ENCODE measurements around the gene ITGA3. TPM values are rescaled to one million over a fixed set of nuclear protein-coding genes. Genes with fewer than 3 reads are reported as not detected.
A peak's percentile ranks its signal among the peaks of the same experiment; 100 is the strongest.

ITGA3 gene
- total RNA-seq, 2 experiments from 2014 or later = 5.8 to 7.9 TPM

DNA sequence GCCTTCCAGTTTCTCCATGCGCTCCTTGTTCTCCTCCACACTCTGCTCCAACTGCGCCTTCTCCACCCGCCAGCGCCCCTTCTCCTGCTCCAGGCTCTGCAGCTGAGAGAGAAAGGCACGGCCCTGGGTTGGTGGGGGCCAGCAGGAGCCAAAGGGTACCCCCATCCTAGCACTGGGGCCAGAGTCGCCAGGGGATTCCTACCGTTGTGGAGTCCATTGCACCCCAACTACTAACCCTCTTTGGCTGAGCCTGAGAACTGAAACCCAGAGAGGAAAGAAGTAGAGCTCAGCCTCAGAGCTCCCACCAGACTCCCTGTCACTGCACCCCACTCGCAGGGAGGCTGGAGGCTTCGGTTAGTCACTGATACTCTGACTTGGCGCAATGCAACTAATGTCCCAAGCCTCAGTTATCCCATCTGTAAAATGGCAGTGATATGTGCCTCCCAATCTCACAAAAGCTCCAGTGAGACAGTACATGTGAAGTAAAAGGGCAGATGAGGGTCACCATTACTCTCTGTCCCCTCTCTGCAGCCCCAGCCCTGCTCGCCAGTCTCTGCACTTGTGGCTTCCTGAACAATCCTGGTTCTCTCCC, 80.3 kb downstream of the ITGA3 start:
- no peak for DNase-seq
- H3K4me3 Mint-ChIP-seq = no peak overlapping the region
- H3K9me3 Mint-ChIP-seq = no peaks in the 10 kb centered on the region
- H3K27me3 Mint-ChIP-seq = peaks cover 3% of the 10 kb centered on the region
- peaks cover 58% of the 10 kb centered on the region for H3K36me3 Mint-ChIP-seq (ENCODE audit: low read depth)
- H3K27ac Mint-ChIP-seq = no peak overlapping the region
- ChIA-PET POLR2A (no interaction called here), CTCF (interaction anchor here (0.8 to 1.7 kb wide), 6 partner anchors 9 to 61 kb away, joined by 3 to 4 read pairs (median 4); no protein-coding TSS in a partner anchor)
- H3K4me1 Mint-ChIP-seq = peaks cover 32% of the 10 kb centered on the region

DNA sequence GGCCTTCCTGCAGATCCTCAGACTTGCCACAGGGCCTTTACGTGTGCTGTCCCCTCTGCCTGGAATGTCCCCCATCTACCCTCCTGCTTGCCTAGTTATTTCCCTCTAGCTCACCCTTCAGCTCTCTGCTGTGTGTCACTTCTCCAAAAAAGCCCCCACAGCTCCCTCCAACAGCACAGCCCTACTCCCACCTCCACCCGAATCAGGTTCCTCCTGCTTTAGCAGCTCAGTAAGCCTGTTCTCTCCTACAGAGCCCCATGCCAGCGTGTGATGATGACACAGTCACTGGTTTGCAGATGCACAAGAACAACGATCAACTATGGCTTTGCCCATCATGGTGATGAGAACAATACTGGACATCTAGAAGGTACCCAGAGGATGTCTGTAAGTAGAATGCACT, 81.1 kb downstream of the ITGA3 start:
- H3K9me3 Mint-ChIP-seq = no peaks in the 10 kb centered on the region
- ChIA-PET POLR2A (no interaction called here), CTCF (interaction anchor here (0.6 to 1.7 kb wide), 5 partner anchors 14 to 880 kb away, joined by 3 to 4 read pairs (median 3); no protein-coding TSS in a partner anchor)
- peaks cover 63% of the 10 kb centered on the region for H3K36me3 Mint-ChIP-seq (ENCODE audit: low read depth)
- peak overlapping the region; percentile 27 for H3K27ac Mint-ChIP-seq
- H3K4me1 Mint-ChIP-seq = peaks cover 39% of the 10 kb centered on the region
- no peak overlapping the region for H3K4me3 Mint-ChIP-seq
- H3K27me3 Mint-ChIP-seq = no peaks in the 10 kb centered on the region
- no peak for DNase-seq

DNA sequence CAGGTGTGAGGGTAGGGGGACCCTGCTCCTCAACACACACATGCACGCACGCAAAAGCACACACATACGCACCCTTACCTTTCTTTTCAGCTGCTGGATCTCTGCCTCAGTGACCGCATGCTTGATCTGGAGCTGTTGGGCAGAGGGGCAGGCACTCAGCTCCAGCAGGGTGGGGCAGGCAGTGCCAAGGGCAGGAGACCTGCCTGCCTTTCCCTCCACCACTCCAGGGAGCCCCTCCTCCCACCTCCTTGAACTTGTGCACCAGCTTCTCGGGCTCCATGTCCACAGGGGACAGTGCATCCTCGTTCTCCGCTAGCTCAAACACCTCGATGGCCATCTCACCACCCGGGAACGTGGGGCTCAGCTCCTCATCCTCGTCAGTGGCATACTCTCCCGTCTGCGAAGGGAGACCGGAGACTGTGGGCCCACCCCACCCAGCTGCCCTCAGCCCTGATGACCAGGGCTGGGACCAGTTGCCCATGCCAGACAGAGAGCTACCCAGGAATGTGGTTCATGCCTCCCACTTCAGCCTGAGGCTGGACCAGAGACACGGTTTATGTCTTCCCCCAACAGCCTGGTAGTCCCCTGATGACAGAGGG, 83.4 kb downstream of the ITGA3 start:
- ChIA-PET POLR2A (no interaction called here), CTCF (interaction anchor here (0.5 to 5.6 kb wide), 18 partner anchors 8 to 159 kb away, joined by 3 to 40 read pairs (median 4); partner anchors contain the start of genes PPP1R9B and SAMD14)
- no peaks in the 10 kb centered on the region for H3K27me3 Mint-ChIP-seq
- DNase-seq = no peak
- H3K4me1 Mint-ChIP-seq = peaks cover 59% of the 10 kb centered on the region
- H3K4me3 Mint-ChIP-seq = no peak overlapping the region
- H3K27ac Mint-ChIP-seq = peak overlapping the region; percentile 85
- H3K36me3 Mint-ChIP-seq (ENCODE audit: low read depth) = peaks cover 79% of the 10 kb centered on the region
- H3K9me3 Mint-ChIP-seq = no peaks in the 10 kb centered on the region

Other genes starting within 250 kb of the ITGA3 start
- gene TAC4, start 208.0 kb upstream of the ITGA3 start, total RNA-seq = not detected
- gene DLX4, start 86.9 kb upstream of the ITGA3 start, total RNA-seq = under 1 TPM; 0.17 to 0.35 TPM
- gene DLX3, start 60.9 kb upstream of the ITGA3 start, total RNA-seq = not detected
- 10 to 100 TPM; 29.4 to 31.3 TPM for gene PDK2, start 39.2 kb downstream of the ITGA3 start, total RNA-seq
- gene SAMD14, start 74.0 kb downstream of the ITGA3 start, total RNA-seq = under 1 TPM; 0.07 to 0.23 TPM
- gene PPP1R9B, start 94.6 kb downstream of the ITGA3 start, total RNA-seq = 100 to 1,000 TPM; 110 to 117 TPM
- gene SGCA, start 109.9 kb downstream of the ITGA3 start, total RNA-seq = not detected
- gene COL1A1, start 145.5 kb downstream of the ITGA3 start, total RNA-seq = under 1 TPM; 0.31 to 0.55 TPM
- not detected for gene TMEM92, start 218.4 kb downstream of the ITGA3 start, total RNA-seq

Measured in activated CD4-positive, alpha-beta T cell treated with anti-CD3 and anti-CD28 coated beads, Interleukin-2, amount 10 ng/mL, durations not matched to agents 7 days and 5 days (primary cell).